ENCODE measurements around the gene ERVFRD-1.

Gene ERVFRD-1

GRCh38 chr6:11110921-11111768, at the start of gene ERVFRD-1:
ERVFRD-1 (minus strand) TSS chr6:11111725; CDS start chr6:11105310, 6,415 bp downstream.
- no peak for TF ChIP-seq CTCF (IDR thresholded peaks at IDR 0.05; ENCODE audit: low read depth, low read length)
- no peak within 1 kb of the TSS for H3K4me3 ChIP-seq (ENCODE audit: low read depth, low read length)

GRCh38 chr6:11160199-11160598, 48.7 kb upstream of the ERVFRD-1 start:
- H3K4me3 ChIP-seq (ENCODE audit: low read depth, low read length): no peak overlapping the region
- TF ChIP-seq CTCF (IDR thresholded peaks at IDR 0.05; ENCODE audit: low read depth, low read length): no peak

GRCh38 chr6:11155589-11155988, 44.1 kb upstream of the ERVFRD-1 start:
- no peak overlapping the region for H3K4me3 ChIP-seq (ENCODE audit: low read depth, low read length)
- TF ChIP-seq CTCF (IDR thresholded peaks at IDR 0.05; ENCODE audit: low read depth, low read length): no peak

GRCh38 chr6:11153447-11153846, 41.9 kb upstream of the ERVFRD-1 start:
- no peak for TF ChIP-seq CTCF (IDR thresholded peaks at IDR 0.05; ENCODE audit: low read depth, low read length)
- no peak overlapping the region for H3K4me3 ChIP-seq (ENCODE audit: low read depth, low read length)

GRCh38 chr6:11152581-11152980, 41.1 kb upstream of the ERVFRD-1 start:
- no peak for TF ChIP-seq CTCF (IDR thresholded peaks at IDR 0.05; ENCODE audit: low read depth, low read length)
- no peak overlapping the region for H3K4me3 ChIP-seq (ENCODE audit: low read depth, low read length)

- no peak overlapping the region for H3K4me3 ChIP-seq (ENCODE audit: low read depth, low read length)
- no peak for TF ChIP-seq CTCF (IDR thresholded peaks at IDR 0.05; ENCODE audit: low read depth, low read length)
These were observed 40.0 kb upstream of the ERVFRD-1 start for GRCh38 chr6:11151488-11151887.

- no peak for TF ChIP-seq CTCF (IDR thresholded peaks at IDR 0.05; ENCODE audit: low read depth, low read length)
- H3K4me3 ChIP-seq (ENCODE audit: low read depth, low read length): no peak overlapping the region
These were observed 38.0 kb upstream of the ERVFRD-1 start for GRCh38 chr6:11149551-11149950.
